Activated T-helper 2 cell treated with anti-CD3 and anti-CD28 coated beads, Interferon-gamma antibody, Interleukin-2, Interleukin-4, amounts not matched to agents 10 μg/mL and 5 μg/mL and 100 μg/mL, durations not matched to agents 14 hours and 24 hours and 36 hours (primary cell): Measurements from ENCODE around the gene MX1. TPM values are rescaled to one million over a fixed set of nuclear protein-coding genes. Genes with fewer than 3 reads are reported as not detected.

ENCODE experiments used
- DNase-seq: peaks from one replicate; pipeline ENCODE4 v3.0.0; 2021; ENCODE audit warnings: low spot score
- H3K27ac Mint-ChIP-seq: one replicate; pipeline ENCODE4 v1.8.0; 2021; ENCODE audit warnings: mixed read lengths
- H3K27me3 Mint-ChIP-seq: one replicate; pipeline ENCODE4 v1.8.0; 2021; ENCODE audit warnings: low read depth, mixed read lengths
- H3K36me3 Mint-ChIP-seq: one replicate; pipeline ENCODE4 v1.8.0; 2021; ENCODE audit warnings: low read depth, mixed read lengths
- H3K4me1 Mint-ChIP-seq: one replicate; pipeline ENCODE4 v1.8.0; 2021; ENCODE audit warnings: low read depth, mixed read lengths
- H3K4me3 Mint-ChIP-seq: one replicate; pipeline ENCODE4 v1.8.0; 2021; ENCODE audit warnings: low read depth, mild to moderate bottlenecking, moderate library complexity, mixed read lengths
- H3K9me3 Mint-ChIP-seq: one replicate; pipeline ENCODE4 v1.8.0; 2021; ENCODE audit warnings: mixed read lengths
- intact Hi-C: fragments of 100-400 bp; cut with micrococcal nuclease; formaldehyde crosslinking; loops from one replicate; pipeline ENCODE4 v1.15.1; 2023
- total RNA-seq: library from RNA; stranded (reverse); gene quantifications from 2 replicates; pipeline ENCODE4 v1.2.3, GENCODE V29; 2022

Gene MX1
- total RNA-seq, 1 donor from 2014 or later = 26.7 TPM

DNA sequence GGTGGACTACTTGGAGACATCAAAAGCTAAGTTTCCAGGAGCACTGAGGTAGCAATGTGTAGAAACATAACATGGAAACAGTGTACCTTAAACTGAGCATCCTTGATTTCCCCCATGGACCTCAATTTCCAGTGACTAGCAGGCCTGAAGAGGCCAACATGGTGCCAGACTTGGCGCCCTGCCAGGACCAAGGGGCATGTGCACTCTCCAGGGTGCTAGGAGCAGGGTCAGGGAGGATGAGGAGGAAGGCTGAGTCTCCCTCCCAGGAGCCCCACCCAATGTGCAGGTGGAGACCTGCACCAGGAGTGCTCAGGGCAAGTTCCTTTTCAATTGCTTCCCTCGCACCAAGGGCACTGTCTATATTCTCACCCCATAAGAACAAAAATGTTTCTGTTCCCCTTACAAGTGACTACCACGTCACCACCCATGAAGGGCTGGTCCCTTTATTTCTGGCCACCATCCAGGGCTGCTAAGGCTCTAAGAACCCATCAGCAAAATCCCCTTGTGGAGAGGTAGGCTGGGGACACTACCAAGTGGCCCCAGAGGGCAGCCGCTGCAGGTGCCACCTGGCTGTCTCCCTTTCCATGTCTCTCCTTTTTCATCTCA lies 39.2 kb downstream of the MX1 start:
- DNase-seq = no peak
- H3K27ac Mint-ChIP-seq = no peak overlapping the region
- no peak overlapping the region for H3K4me3 Mint-ChIP-seq
- peaks cover 7% of the 10 kb centered on the region for H3K9me3 Mint-ChIP-seq
- H3K4me1 Mint-ChIP-seq = peaks cover 1% of the 10 kb centered on the region
- intact Hi-C loops = no loop called here
- H3K27me3 Mint-ChIP-seq = peaks cover 2% of the 10 kb centered on the region
- H3K36me3 Mint-ChIP-seq = peaks cover 13% of the 10 kb centered on the region

DNA sequence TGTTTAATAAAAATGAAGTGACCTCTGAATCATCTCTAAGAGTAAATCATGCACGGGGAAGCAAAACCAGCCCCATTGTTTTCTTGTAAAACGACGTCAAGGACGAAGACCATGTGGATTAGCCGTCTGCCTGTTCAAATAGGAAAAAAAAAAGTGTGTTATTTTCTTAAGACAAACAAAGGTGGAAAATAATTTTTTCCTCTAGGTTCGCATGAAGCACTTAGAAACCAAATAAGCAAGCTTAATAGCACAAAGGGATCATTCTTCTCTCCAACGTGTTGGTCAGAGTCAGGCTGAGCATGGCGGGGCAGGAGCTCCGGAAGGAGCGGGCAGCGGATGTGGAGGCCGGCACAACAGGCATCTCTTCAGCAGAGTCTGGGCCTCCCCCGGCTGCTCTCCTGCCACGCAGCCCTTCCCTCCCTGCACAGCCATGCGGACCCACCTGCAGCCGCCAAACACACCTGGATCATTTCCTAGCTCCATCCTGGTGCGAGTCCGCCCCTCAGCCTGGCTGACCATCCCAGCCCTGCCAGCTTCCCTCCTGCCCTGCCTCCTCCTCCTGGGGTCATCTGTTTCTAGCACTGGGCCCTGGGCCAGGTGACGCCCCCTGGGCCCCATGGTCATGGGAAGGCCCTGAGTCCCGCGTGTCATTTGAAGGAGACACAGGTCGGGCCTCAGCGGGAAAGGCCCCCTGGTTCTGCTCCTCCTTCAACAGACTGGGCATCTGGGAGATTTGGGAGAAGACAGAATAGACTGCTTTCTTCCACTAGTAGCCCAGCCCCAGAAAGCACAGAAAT lies 40.2 kb downstream of the MX1 start:
- Mint-ChIP-seq H3K36me3 (peaks cover 8% of the 10 kb centered on the region), H3K4me3 (no peak overlapping the region), H3K9me3 (peaks cover 7% of the 10 kb centered on the region), H3K27me3 (peaks cover 2% of the 10 kb centered on the region), H3K4me1 (no peaks in the 10 kb centered on the region), H3K27ac (no peak overlapping the region)
- no peak for DNase-seq
- intact Hi-C loops = no loop called here

DNA sequence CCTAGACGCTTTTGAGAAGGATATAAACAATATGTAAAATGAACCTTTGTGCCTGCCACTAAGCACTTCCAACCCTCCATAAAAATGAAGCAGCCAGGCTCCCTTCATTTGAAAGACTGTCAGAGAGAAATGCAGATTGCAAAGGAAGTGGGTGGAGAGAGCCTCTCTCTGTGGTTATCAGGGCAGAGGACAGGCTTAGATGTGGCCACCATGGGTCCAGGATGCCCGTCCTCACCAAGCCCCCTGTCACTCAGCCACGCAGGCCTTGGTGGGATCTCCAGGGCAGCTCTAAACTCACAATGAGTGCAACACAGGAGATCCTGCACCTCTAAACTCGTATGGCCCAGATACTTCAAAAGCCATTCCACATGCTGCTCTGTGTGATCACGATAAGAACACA lies 44.0 kb downstream of the MX1 start:
- no peak overlapping the region for H3K27ac Mint-ChIP-seq
- no peak overlapping the region for H3K4me3 Mint-ChIP-seq
- no peak for DNase-seq
- no peaks in the 10 kb centered on the region for H3K36me3 Mint-ChIP-seq
- no peaks in the 10 kb centered on the region for H3K4me1 Mint-ChIP-seq
- no peaks in the 10 kb centered on the region for H3K9me3 Mint-ChIP-seq
- intact Hi-C loops = no loop called here
- peaks cover 2% of the 10 kb centered on the region for H3K27me3 Mint-ChIP-seq

DNA sequence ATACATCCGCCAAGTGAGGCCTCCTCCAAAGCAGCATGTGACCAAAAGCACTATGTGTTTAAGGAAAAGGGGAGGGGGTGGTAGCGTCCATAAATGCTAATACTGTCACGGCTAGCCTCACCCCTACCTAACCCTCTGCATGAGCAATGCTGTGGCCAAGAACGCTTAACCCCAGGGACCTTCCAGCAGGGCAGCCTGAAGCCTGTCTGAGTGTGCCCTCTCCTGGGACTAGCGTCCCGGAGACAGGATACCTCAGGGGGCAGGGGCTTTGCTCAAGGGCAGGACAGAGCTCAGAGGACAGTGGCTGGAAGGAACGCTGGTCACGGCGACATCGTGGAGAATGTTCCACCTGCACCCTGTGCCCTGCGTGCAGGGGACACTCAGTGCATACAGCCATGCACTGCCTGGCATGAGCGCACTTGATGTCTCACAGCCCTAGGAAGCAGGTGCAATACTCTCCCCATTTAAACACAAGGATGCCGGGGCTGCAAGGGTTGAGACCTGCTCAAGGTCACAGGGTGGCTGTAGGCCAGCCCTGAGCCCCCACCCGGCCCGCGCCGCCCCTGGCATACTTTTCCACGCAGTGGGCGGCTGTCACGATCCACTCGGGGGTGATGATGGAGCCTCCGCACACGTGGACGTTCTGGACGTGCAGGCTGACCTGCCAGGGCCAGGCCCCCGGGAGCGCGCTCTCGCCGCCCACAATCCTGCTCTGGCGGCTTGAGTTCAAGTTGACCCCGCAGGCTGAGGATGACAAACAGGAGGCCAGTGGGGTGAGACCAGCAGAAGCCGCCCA lies 46.9 kb downstream of the MX1 start:
- Mint-ChIP-seq H3K27me3 (peaks cover 9% of the 10 kb centered on the region), H3K4me1 (no peaks in the 10 kb centered on the region), H3K36me3 (no peaks in the 10 kb centered on the region), H3K27ac (no peak overlapping the region), H3K9me3 (no peaks in the 10 kb centered on the region), H3K4me3 (no peak overlapping the region)
- DNase-seq = no peak
- intact Hi-C loops = no loop called here

DNA sequence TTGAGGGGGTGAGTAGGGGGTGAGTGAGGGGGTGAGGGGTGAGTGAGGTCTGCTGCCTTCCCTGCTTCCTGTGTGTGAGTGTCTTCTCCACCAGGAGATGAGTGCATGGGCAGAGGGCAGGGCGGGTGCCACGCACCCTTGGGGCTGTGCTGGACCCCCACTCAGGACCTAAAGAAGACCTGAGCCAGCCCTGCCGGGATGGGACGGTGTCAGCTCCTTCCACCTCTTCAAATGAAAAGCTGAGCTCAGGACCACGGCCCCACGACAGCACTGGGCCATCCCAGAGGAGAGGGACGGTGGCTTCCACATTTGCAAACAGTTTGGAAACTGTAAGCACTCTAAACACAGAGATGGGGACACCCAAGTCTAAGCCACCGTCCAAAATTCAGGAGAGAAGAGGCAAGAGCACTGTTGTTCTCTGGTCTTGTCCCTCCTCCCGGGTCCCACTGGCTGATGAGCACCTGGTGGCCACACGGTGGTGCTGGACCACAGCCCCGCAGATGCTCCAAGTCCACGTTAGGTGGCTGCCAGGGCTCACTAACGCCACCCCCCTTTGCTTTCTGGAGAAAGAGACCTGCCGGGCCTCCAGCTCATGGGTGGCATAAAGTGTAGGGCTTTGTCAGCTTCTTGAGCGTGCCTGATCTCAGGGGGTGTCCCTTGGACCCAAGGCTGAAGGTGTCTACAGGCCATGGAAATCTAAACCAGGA lies 49.8 kb downstream of the MX1 start:
- Mint-ChIP-seq H3K4me1 (peaks cover 9% of the 10 kb centered on the region), H3K9me3 (no peaks in the 10 kb centered on the region), H3K27me3 (peaks cover 15% of the 10 kb centered on the region), H3K4me3 (no peak overlapping the region), H3K36me3 (no peaks in the 10 kb centered on the region), H3K27ac (no peak overlapping the region)
- DNase-seq = no peak
- intact Hi-C loops = no loop called here

DNA sequence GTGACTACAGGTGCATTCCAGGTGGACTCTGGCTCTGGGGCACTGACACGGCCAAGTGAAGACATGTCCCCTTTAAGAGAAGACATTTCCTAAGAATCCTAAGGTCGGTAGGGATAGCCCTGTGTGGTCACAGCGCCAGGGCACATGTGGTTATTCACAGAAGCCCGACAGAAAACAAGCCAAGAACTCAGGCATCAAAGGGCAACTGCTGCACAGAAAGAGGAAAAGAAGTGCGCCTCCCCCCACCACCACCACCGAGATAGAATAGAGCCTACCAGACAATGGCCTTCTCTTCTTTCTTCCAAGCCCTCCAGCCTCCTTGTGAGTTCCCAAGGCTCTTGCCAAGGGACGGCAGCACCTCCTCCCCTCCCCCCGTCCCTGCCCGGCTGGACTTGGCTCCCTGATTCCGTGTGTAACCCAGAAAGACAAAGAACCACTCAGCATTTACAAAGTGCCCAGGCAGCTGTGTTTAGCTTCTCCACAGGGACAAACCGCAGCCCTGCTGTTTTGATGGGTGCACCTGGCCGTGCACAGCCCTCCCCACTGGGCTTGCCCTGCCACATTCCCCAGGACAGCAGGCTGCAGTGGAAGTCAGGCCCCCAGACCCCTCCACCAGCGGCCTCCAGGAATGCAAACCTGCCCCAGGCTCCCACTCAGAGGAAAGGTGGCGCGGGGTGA lies 51.7 kb downstream of the MX1 start:
- intact Hi-C loops = no loop called here
- Mint-ChIP-seq H3K4me1 (peaks cover 9% of the 10 kb centered on the region), H3K27me3 (peaks cover 15% of the 10 kb centered on the region), H3K36me3 (no peaks in the 10 kb centered on the region), H3K4me3 (no peak overlapping the region), H3K9me3 (no peaks in the 10 kb centered on the region), H3K27ac (no peak overlapping the region)
- DNase-seq = no peak

DNA sequence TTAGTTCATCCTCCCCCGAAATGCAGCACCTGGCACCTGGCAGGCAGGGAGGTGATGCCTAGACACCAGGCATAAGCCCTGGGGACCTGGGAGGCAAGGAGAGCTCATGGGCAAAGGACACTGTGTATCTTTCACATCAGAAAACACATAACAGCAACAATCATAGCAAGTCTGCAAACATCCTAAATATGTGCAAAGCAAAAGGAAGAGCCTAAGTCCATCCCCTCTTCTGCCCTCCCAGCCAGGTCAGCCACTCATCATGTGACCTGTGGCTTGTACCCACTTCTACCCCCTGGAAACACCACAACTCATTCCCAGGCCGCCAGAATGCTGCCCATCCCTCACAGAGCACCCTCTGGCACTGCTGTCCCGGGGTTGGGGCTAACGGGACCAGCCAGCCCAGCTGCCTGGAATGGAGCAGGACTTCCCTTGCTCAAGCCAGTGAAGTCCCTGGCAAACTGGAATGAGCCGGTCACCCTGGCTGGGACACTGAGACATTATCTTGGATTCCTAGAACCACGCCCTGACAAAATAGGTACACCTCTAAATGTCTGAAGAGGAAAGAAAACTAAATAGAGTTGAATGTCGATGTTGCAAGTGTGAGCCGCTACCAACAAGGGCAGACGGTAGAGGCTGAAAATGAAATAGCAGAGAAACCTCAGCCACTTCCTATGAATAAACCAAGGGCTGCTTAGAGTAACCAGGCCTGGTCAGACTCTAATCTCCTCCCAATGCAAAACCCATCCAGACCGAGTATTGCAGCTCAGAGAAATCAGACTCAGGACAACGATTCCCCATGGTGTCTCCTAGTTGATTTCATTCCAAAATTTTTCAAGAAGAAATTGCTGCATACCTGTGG lies 52.5 kb downstream of the MX1 start:
- DNase-seq = no peak
- Mint-ChIP-seq H3K27me3 (peaks cover 15% of the 10 kb centered on the region), H3K27ac (no peak overlapping the region)

DNA sequence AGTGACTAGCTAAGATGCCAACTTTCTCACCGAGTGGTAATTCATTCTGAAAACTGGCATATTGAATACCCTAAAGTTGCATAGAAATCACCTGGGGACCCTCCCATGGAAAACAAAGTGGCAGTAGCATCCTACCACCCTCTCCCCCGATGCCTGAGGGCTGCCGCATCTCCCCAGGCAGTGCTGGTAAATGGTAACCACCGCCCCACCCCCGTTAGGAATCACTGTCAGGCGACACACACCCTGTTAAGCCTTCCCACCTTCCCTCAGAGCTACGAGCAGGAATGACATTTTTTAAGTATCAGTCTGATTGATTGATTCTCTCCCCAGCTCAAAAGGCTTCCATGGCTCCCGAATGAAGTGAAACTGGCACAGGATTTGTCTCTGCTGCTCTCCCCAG lies 53.6 kb downstream of the MX1 start:
- no peak overlapping the region for H3K4me3 Mint-ChIP-seq
- peaks cover 18% of the 10 kb centered on the region for H3K27me3 Mint-ChIP-seq
- DNase-seq = no peak
- no peaks in the 10 kb centered on the region for H3K36me3 Mint-ChIP-seq
- intact Hi-C loops = no loop called here
- H3K27ac Mint-ChIP-seq = no peak overlapping the region
- no peaks in the 10 kb centered on the region for H3K9me3 Mint-ChIP-seq
- peaks cover 9% of the 10 kb centered on the region for H3K4me1 Mint-ChIP-seq

More for the DNA sequence above, 52.5 kb downstream of the MX1 start:
- intact Hi-C loops = no loop called here
- H3K36me3 Mint-ChIP-seq = no peaks in the 10 kb centered on the region
- H3K4me1 Mint-ChIP-seq = peaks cover 9% of the 10 kb centered on the region
- no peak overlapping the region for H3K4me3 Mint-ChIP-seq
- H3K9me3 Mint-ChIP-seq = no peaks in the 10 kb centered on the region

DNA sequence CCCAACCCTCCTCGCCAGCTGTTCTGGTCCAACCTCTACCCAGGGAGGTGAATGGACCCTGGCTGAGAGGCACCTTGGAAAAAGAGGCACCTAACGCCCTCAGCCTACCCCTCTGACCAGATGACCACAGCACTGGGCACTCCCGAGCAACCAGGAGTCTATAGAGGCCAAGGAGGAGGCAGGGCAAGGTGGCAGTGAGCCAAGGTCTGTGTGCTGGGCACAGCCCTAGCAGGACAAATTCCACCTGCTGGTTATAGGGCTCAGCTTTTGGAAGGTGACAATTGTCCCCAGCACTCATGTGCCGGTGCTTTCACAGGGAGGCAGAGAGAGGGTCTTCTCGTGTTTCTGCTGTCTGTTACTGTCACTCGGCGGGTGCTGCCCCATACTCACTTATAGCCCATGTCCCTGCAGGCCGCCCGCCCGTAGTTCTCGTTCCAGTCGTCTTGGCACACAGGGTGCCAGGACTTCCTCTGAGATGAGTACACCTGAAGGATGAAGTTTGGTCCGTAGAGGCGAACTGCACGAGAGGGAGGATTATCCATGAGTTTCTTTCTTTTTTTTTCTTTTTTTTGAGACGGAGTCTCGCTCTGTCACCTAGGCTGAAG lies 54.1 kb downstream of the MX1 start:
- intact Hi-C loops = no loop called here
- H3K27me3 Mint-ChIP-seq = peaks cover 18% of the 10 kb centered on the region

DNA sequence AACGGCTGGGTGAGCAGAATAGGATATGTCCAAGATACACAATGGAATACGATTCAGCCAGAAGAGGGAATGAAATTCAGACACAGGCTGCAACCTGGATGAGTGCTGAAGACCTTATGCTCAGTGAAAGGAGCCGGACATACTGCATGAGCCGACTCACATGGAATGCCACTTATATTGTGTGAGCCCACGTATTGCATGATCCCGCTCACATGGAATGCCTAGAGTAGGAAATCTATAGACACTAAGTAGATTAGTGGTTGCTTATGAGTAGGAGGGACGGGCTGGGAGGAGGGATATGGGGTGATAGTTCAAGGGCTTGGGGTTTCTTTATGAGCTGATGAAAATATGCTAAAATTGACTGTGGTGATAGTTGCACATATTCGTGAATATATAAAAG lies 55.2 kb downstream of the MX1 start:
- H3K36me3 Mint-ChIP-seq = no peaks in the 10 kb centered on the region
- H3K9me3 Mint-ChIP-seq = no peaks in the 10 kb centered on the region
- intact Hi-C loops = no loop called here
- H3K4me3 Mint-ChIP-seq = no peak overlapping the region
- peaks cover 9% of the 10 kb centered on the region for H3K4me1 Mint-ChIP-seq
- DNase-seq = no peak
- no peak overlapping the region for H3K27ac Mint-ChIP-seq
- peaks cover 18% of the 10 kb centered on the region for H3K27me3 Mint-ChIP-seq

More for the DNA sequence above, 54.1 kb downstream of the MX1 start:
- DNase-seq = no peak
- no peaks in the 10 kb centered on the region for H3K36me3 Mint-ChIP-seq
- H3K27ac Mint-ChIP-seq = no peak overlapping the region
- H3K4me3 Mint-ChIP-seq = no peak overlapping the region
- no peaks in the 10 kb centered on the region for H3K9me3 Mint-ChIP-seq
- peaks cover 9% of the 10 kb centered on the region for H3K4me1 Mint-ChIP-seq

DNA sequence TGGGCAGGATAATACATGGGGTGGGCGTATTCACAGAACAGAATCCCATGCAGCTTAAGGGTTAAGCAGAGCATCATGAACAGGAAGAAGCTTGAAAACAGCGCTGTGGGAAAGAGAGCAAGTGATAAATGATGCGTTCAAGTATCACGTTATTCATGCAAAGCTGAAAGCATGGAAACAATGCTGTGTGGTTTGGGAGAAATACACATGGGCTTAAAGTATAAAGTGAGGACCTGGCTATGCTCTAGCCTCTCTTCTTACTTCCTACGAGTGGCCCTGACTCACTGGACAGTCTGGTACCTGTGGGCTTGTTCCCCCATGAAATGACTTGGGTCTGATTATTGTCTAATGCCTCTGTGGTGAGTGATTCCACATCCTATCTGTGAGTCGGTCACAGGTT lies 56.3 kb downstream of the MX1 start:
- no peaks in the 10 kb centered on the region for H3K9me3 Mint-ChIP-seq
- H3K4me1 Mint-ChIP-seq = peaks cover 9% of the 10 kb centered on the region
- DNase-seq = no peak
- H3K27ac Mint-ChIP-seq = no peak overlapping the region
- intact Hi-C loops = no loop called here
- H3K4me3 Mint-ChIP-seq = no peak overlapping the region
- peaks cover 17% of the 10 kb centered on the region for H3K27me3 Mint-ChIP-seq
- no peaks in the 10 kb centered on the region for H3K36me3 Mint-ChIP-seq
